Transverse colon (tissue), 4 donors: ENCODE measurements around the gene XRCC5. TPM values are rescaled to one million over a fixed set of nuclear protein-coding genes. Genes with fewer than 3 reads are reported as not detected.

Experiments
- DNase-seq: peaks from one replicate; pipeline ENCODE4 v3.0.0-alpha.2; 2019
- H3K27ac ChIP-seq, 4 donors: fragments of 200-600 bp; sonication (generic); 2 replicates each; pipeline ENCODE4 v1.5.1; 2016 to 2018; ENCODE audit warnings: inconsistent platforms in 4 of 4
- H3K27me3 ChIP-seq: fragments of 200-600 bp; sonication (generic); 2 replicates; pipeline ENCODE4 v1.5.1; 2017; ENCODE audit warnings: inconsistent platforms
- H3K36me3 ChIP-seq, 4 donors: fragments of 200-600 bp; sonication (generic); 2 replicates each; pipeline ENCODE4 v1.5.1; 2017 to 2019; ENCODE audit warnings: inconsistent platforms in 4 of 4
- H3K4me1 ChIP-seq, 4 donors: fragments of 200-600 bp; sonication (generic); 2 replicates each; pipeline ENCODE4 v1.5.1; 2017 to 2020; ENCODE audit warnings: inconsistent platforms in 4 of 4
- H3K4me3 ChIP-seq, 4 donors: fragments of 200-600 bp; sonication (generic); 1 replicate in 1 of 4; 2 replicates in 3 of 4; pipeline versions ENCODE4 v1.5.1 to v1.6.1; 2017 to 2019; ENCODE audit warnings: inconsistent platforms in 4 of 4
- H3K9me3 ChIP-seq, 2 donors: fragments of 200-600 bp; sonication (generic); 2 replicates each; pipeline ENCODE4 v1.5.1; 2017 to 2019; ENCODE audit warnings: inconsistent platforms in 2 of 2
- CTCF ChIP-seq, 5 experiments: fragments of 200-600 bp in 3 of 5; fragments of 450-650 bp in 2 of 5; sonication (generic) in 3 of 5; IDR thresholded peaks; 1 replicate in 2 of 5; 2 replicates in 3 of 5; pipeline ENCODE4 v1.5.1; 2016 to 2017; ENCODE audit warnings: antibody characterized with exemption in 5 of 5, inconsistent platforms in 3 of 5, mild to moderate bottlenecking in 2 of 5, moderate library complexity in 1 of 5
- EP300 ChIP-seq: sonication (generic); formaldehyde crosslinking; IDR thresholded peaks from one replicate; pipeline ENCODE4 v1.6.1; 2017; ENCODE audit warnings: antibody characterized with exemption, low read depth
- POLR2A ChIP-seq: fragments of 450-650 bp; IDR thresholded peaks from one replicate; pipeline ENCODE4 v1.6.1; 2016; ENCODE audit warnings: antibody characterized with exemption, mild to moderate bottlenecking, moderate library complexity
- POLR2AphosphoS5 ChIP-seq, 3 donors: sonication (generic); formaldehyde crosslinking; IDR thresholded peaks; one replicate each; pipeline ENCODE4 v1.6.1; 2016; ENCODE audit warnings: antibody characterized with exemption in 3 of 3
- WGBS, 2 donors: methylation state at CpG; one replicate each; pipeline ENCODE4 v1.1.5; 2018; ENCODE audit warnings: low coverage in 1 of 2; 5-methylcytosine and 5-hydroxymethylcytosine counted together
- in situ Hi-C, 4 donors: fragments of 200-750 bp; cut with MboI; loops; one replicate each; pipeline versions ENCODE4 v1.15.0 to v1.15.1; 2017; ENCODE audit warnings: low sequenced_read_pairs in 3 of 4, low pct_ligation_motif_present in 1 of 4, low pct_unique_long_range_greater_than_20kb in 1 of 4
- intact Hi-C: fragments of 100-400 bp; cut with DNase I; formaldehyde crosslinking; loops from one replicate; pipeline ENCODE4 v1.15.1; 2023; ENCODE audit warnings: low total_unique reads
- total RNA-seq, 4 donors: library from RNA; depleted of rRNA; stranded (reverse); fragments of >200 nt; gene quantifications; one replicate each; pipeline ENCODE4 v1.1.0, GENCODE V29; 2016

XRCC5 gene
- total RNA-seq, 4 donors from 2014 or later: 75.6 to 120 (median 101) TPM

- H3K27me3 ChIP-seq: no peaks in the 10 kb centered on the region
- no peak for TF ChIP-seq CTCF (IDR thresholded peaks at IDR 0.05)
- no peaks in the 10 kb centered on the region for H3K9me3 ChIP-seq
- peaks cover 0 to 16% (median 7%) of the 10 kb centered on the region in 4 donors for H3K4me1 ChIP-seq
- DNase-seq: no peak
- in situ Hi-C loops (no loop called here), intact Hi-C loops (no loop called here)
- no peak overlapping the region for H3K27ac ChIP-seq
- H3K36me3 ChIP-seq: no peaks in the 10 kb centered on the region
- H3K4me3 ChIP-seq: no peak overlapping the region
Observed at GRCh38 chr2:216073773-216074172, 35.4 kb upstream of the XRCC5 start.

- no peak for DNase-seq
- Histone ChIP-seq H3K27me3 (no peaks in the 10 kb centered on the region), H3K27ac (no peak overlapping the region), H3K4me3 (no peak overlapping the region), H3K4me1 (peaks cover 0 to 20% (median 7%) of the 10 kb centered on the region in 4 donors), H3K9me3 (no peaks in the 10 kb centered on the region), H3K36me3 (no peaks in the 10 kb centered on the region)
- WGBS, 2 donors: 61 to 75% methylated on average over 1 of the region's 1 CpG
- TF ChIP-seq EP300: no peak
- in situ Hi-C loops (no loop called here), intact Hi-C loops (no loop called here)
Observed at GRCh38 chr2:216074380-216074779, 34.8 kb upstream of the XRCC5 start.

- peaks cover 0 to 20% (median 7%) of the 10 kb centered on the region in 4 donors for H3K4me1 ChIP-seq
- in situ Hi-C loops (no loop called here), intact Hi-C loops (no loop called here)
- 50 to 67% methylated on average over 1 of the region's 1 CpG for WGBS, 2 donors
- H3K9me3 ChIP-seq: no peaks in the 10 kb centered on the region
- TF ChIP-seq CTCF (IDR thresholded peaks at IDR 0.05) (no peak), POLR2AphosphoS5 (IDR thresholded peaks at IDR 0.05) (no peak), EP300 (no peak), POLR2A (no peak)
- no peak overlapping the region for H3K27ac ChIP-seq
- H3K36me3 ChIP-seq: no peaks in the 10 kb centered on the region
- no peak for DNase-seq
- no peak overlapping the region for H3K4me3 ChIP-seq
- no peaks in the 10 kb centered on the region for H3K27me3 ChIP-seq
Observed at GRCh38 chr2:216074794-216075193, 34.4 kb upstream of the XRCC5 start.

GRCh38 chr2:216075510-216076485 is 33.4 kb upstream of the XRCC5 start:
- in situ Hi-C loops (no loop called here), intact Hi-C loops (no loop called here)
- TF ChIP-seq CTCF (IDR thresholded peaks at IDR 0.05): no peak
- TF ChIP-seq POLR2A: no peak
- TF ChIP-seq EP300: no peak
- no peak for TF ChIP-seq POLR2AphosphoS5 (IDR thresholded peaks at IDR 0.05)
- H3K9me3 ChIP-seq: no peaks in the 10 kb centered on the region
- H3K4me3 ChIP-seq: no peak overlapping the region
- 54 to 55% methylated on average over 3 to 6 of the region's 6 CpGs for WGBS, 2 donors
- no peak for DNase-seq
- peak overlapping the region; percentile 0 to 55 (median 10) for H3K27ac ChIP-seq
- H3K27me3 ChIP-seq: no peaks in the 10 kb centered on the region
- no peaks in the 10 kb centered on the region for H3K36me3 ChIP-seq
- peaks cover 0 to 27% (median 10%) of the 10 kb centered on the region in 4 donors for H3K4me1 ChIP-seq
